HL-60/S4 treated with phorbol 12-myristate 13-acetate at 8.2 ng/mL for 4 days and 3 days (cell line): Measurements from ENCODE around the gene WIPF2.

Experiments
- in situ Hi-C: fragments of 300-500 bp; cut with MboI; formaldehyde crosslinking; loops from 2 replicates; pipeline ENCODE4 v1.15.0; 2022; ENCODE audit warnings: low sequenced_read_pairs

The WIPF2 gene

DNA sequence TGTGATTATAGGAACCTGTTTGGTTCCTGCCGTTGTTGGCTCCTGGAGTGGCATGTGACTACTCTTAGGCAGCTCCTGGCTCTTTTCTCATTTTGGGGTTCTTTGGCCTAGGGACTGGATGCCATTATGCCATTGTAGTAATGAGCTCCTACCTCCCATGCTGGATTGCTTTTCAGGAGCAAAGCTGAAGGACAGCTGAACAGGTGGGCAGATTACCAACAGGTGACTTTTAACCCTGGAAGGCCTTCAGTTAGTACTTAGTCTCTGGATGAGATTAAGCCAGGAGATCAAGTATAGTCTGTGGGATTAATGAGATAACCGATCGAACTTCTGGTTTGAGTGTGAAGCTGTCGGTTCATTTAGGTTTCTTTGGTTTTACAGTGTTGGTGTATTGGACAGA is 25.2 kb downstream of the WIPF2 start:
- in situ Hi-C loops, result no loop called here

DNA sequence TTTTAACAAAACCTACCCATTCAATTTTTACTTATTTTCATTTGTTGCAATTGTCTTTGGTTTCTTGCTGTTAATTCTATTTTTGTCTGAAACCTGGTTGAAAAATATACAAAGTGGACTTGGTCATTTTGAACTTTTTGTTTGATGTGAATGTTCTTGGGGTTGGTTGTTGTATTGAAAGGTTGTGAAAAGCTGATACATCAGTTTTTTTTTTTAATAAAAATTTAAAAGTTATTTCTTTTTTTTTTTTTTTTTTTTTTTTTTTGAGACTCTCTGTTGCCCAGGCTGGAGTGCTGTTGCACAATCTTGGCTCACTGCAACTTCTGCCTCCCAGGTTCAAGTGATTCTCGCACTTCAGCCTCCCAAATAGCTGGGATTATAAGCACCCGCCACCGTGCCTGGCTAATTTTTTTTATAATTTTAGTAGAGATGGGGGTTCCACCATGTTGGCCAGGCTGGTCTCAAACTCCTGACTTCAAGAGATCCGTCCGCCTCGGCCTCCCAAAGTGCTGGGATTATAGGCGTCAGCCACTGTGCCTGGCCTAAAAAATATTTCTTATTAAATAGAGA is 28.9 kb downstream of the WIPF2 start:
- in situ Hi-C loops, result no loop called here

- in situ Hi-C loops, result no loop called here
Observed at GRCh38 chr17:40248507-40248906, 29.4 kb downstream of the WIPF2 start.

DNA sequence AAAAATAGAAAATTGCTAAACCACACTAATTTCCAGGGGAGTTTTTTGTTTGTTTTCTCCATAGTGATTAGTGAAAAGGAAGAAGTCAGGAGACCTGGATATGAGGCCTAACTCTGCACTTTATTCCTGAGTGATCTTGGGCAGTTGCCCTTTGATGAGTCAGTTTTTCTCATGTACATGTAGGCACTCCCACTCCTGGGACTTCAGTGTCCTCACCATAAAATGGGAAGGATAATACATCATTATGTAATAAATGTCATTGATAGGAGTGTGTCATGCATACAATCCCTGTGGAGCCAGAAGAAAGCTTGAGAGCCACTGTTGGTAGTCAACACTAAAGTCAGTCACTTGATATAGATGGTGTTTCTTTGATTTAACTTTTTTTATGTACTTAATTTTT is 32.5 kb downstream of the WIPF2 start:
- in situ Hi-C loops, result no loop called here

DNA sequence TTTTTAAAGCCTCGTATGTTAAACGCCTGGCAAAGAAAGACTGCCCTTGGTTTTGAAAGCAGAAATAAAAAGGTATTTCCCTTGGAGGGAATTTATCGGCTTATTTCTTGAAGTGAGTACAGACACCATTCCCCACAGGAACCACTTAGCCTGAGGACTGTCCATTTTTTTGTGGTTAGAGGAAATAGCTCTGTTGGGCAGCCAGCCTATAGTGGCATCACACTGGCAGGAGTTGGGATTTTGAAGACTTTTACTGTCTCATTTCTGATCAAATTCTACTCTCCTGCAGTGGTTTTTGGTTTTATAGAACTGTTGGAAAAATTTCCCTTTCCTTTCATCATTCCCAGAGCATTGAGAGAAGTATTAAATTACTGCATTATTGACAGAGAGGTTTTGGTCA is 34.5 kb downstream of the WIPF2 start:
- in situ Hi-C loops, result no loop called here

DNA sequence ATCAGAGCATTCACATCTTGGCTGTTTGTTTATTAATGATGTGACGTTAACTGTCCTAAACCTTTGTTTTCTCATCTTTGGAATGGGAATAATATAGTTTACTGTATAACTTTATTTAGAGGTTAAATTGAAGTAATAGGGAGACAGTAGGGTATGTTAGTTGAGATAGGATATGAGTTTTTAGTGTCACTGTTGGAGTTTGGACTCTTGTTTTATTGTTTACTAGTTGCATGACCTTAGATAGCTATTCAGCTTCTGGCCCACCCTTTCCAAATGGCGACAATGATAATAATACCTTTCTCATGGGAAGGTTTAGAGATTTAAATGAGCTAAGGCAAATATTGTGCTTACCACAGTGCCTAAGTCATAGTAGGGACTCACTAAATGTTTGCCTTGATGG is 40.4 kb downstream of the WIPF2 start:
- in situ Hi-C loops, result no loop called here

DNA sequence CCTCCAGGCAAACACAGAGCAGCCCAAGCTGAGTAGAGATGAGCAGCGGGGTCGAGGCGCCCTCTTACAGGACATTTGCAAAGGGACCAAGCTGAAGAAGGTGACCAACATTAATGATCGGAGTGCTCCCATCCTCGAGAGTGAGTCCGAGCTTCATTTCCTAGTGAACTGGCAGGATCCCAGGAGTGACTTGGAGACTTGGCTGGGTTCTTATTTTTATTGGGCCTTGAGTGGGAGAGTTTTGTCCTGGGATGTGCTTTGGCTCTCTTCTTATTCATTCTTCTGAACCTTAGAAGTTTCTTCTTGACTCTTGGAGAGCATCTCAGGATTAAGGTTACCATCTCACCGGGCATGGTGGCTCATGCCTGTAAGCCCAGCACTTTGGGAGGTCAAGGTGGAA is 41.4 kb downstream of the WIPF2 start:
- in situ Hi-C loops, result no loop called here

GRCh38 chr17:40264458-40265185 is 45.5 kb downstream of the WIPF2 start:
- in situ Hi-C loops, result no loop called here

- in situ Hi-C loops, result no loop called here
Observed at GRCh38 chr17:40265337-40265736, 46.2 kb downstream of the WIPF2 start.

- in situ Hi-C loops, result no loop called here
Observed at GRCh38 chr17:40266882-40267281, 47.8 kb downstream of the WIPF2 start.

DNA sequence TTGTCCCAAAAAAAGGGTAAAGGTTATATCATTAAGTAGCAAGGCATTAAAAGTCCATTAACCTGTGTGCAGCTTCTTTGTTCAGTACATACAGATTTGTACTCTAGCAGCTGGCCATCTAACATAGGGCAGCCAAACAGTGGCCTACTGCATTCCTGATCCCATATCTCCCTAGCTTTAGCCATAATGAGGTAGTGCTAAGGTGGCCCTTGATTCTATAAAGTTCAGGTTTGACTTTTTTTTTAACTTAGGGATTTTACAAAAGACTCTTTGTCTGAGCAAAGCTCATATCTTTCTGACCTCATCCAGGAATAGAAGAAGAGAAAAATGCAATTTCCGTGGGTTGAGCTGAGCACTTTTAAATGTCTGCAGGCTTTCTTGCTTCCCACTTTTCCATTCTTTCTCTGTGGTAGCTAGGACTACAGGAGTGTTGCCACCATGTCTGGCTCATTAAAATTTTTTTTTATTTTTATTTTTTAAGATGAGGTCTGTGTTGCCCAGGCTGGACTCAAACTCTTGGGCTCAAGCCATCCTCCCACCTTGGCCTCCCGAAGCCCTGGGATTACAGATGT is 49.1 kb downstream of the WIPF2 start:
- in situ Hi-C loops, result no loop called here

DNA sequence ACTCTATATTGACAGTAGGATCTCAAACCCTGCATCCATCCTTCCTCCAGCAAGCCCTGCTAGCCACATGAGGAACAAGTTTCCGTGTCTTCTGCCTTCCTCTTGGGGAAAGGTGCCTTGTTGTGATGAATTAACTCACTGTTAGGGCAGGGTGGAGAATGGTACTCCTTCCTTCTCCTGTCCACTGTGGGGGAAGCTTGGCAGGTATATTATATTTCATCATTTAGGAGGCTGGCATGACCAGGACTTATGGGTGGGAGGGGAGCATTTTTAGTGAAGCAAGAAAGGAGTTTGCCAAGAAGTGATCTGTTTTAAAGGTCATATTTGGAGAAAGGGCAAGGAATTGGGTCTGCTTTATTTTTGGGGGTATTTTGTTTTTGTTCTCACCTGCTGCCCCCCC is 59.3 kb downstream of the WIPF2 start:
- in situ Hi-C loops, result loop anchor here (25.0 kb wide), 1 partner anchor 266 kb away; the partner anchor contains the start of gene CSF3

DNA sequence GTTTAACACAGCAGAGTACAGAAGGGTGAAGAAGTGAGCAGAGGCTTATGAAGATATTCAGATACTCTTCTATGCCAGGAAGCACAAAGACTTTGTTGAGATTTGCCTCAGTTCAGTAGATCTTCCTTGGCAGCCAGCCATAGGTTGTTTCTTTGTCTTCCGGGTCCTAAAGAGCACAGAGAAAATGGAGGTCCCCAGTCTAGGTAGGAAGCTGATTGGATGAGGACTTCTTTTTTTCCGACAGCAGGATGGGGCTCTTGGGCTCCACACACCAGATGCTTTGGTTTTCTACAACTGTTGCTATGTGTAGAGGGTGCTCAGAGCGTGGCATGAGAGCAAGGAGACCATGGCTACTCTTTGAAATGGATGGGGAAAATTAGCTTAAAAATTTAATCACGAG is 60.3 kb downstream of the WIPF2 start:
- in situ Hi-C loops, result loop anchor here (25.0 kb wide), 1 partner anchor 267 kb away; the partner anchor contains the start of gene CSF3

- in situ Hi-C loops, result loop anchor here (25.0 kb wide), 1 partner anchor 269 kb away; the partner anchor contains the start of gene CSF3
Observed at GRCh38 chr17:40281663-40282062, 62.6 kb downstream of the WIPF2 start.

DNA sequence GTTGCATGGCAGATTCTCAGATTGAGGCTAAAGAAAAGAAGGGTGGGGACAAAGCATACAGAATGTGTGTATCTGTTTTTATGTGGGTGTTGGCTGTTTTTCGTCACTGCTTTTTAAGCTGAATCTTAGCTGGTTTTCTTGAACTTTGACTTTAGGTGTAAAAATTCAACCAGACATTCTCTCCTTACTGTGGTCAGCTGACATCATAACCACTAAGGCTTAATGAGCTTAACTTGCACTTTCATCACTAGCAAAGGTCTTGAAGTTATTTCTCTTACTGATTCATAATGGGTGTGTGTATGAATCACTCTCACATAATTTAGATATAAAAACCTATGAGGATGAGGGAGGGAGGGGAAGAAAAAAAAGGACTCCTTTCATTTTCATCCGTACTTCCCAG is 64.6 kb downstream of the WIPF2 start:
- in situ Hi-C loops, result loop anchor here (25.0 kb wide), 1 partner anchor 271 kb away; the partner anchor contains the start of gene CSF3

DNA sequence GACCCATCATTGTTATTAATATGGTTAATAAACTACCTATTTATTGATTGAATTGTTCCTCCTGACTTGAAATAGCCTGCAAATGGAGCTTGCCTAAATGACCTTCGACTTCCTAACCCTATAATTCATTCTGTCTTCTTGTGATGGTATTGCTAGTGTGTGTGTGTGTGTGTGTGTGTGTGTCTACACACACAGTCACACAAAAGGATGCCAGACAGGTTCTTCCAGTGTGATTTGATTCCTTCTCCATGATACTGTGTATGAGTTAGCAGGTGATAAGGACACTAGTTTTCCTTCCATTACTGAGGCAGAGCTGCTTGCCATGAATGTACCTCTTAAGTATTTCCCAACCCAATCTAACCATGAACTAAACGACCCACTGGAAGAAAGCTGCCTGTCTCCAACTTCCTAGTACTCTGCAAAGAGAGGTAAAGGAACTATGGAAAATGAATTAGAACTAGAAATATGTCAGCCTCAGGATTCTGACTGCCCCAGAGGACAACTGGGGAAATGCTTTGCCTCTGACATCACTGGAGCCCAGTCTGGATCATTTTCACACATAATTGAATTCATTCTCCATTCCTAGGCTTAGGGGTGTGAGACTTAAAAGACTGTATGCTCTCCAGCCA is 65.1 kb downstream of the WIPF2 start:
- in situ Hi-C loops, result loop anchor here (25.0 kb wide), 1 partner anchor 272 kb away; the partner anchor contains the start of gene CSF3

DNA sequence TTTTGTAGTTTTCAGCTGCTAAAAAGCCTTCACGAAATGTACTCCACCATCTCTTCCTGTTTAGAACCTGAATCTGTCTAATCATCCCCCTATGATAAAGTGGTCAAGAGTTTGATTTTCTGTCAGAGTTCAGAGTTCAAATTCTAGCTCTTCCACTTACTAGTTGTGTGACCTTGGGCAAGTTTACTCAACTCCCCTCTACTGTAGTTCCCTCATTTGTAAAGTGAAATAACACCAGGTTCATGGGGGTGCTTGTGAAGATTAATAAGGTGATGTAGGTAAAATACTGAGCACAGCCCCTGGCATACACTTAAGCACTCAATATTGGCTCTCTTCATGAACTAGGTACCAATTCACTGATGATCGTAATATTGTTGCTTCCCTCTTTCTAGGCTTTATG is 67.4 kb downstream of the WIPF2 start:
- in situ Hi-C loops, result loop anchor here (25.0 kb wide), 1 partner anchor 274 kb away; the partner anchor contains the start of gene CSF3

DNA sequence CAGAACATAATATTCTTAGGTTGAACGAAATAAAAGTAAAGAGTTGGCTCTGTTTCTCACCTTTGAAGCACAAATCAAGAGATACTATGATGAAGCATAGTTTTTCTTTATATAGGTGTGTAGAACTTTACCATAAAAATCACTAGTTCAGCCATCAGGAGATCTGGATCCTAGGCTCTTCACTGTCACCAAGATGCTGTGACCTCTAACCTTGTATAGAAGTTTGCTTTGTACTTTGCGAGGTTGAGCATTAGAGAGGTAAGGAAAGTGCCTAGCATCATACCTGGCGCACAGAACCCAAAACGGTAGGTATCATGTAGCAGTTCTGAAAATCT is 68.0 kb downstream of the WIPF2 start:
- in situ Hi-C loops, result loop anchor here (25.0 kb wide), 1 partner anchor 275 kb away; the partner anchor contains the start of gene CSF3

DNA sequence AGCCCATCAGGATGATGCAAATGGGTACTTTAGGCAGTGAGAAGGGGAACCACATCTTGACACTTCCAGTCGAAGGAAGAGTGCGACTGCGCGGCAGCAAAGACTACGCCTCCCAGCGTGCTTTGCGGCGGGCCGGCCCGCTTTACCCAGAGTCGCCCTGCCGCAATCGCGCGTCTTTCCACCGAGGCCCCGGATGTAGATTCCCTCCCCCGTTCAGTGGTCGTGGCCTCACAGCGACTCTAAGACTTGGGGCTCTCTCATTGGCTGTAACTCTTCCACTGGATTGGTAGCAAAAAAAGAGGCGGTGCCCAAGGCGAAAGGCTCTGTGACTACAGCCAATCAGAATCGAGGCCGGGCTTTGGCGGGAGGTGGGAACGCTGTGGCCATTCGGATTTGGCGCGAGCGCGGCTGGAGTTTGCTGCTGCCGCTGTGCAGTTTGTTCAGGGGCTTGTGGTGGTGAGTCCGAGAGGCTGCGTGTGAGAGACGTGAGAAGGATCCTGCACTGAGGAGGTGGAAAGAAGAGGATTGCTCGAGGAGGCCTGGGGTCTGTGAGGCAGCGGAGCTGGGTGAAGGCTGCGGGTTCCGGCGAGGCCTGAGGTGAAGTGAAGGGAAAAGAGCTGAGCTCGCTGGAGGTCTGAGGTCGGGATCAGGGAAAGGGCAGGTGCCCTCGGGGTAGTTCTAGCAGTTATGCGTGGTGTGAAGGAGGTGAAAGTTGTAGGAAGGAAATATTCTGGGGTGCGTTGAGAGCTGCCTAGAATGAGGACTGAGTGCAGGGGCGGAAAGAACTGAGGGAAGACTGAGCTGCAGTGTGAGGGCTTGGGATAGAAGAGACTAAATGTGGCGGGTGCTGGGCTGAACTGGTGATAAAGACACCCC is 68.6 kb downstream of the WIPF2 start, which contains the start of gene CDC6:
Gene CDC6 (plus strand): TSS at position 386 of the 876 bp plus-strand sequence. CDS start 1,542 bp downstream, outside the sequence.
- in situ Hi-C loops, result loop anchor here (25.0 kb wide), 1 partner anchor 275 kb away; the partner anchor contains the start of gene CSF3

- in situ Hi-C loops, result loop anchor here (25.0 kb wide), 1 partner anchor 278 kb away; the partner anchor contains the start of gene CSF3
Observed at GRCh38 chr17:40290629-40291280, 71.7 kb downstream of the WIPF2 start.
